Measurements from ENCODE around the gene CDIP1.

DNA sequence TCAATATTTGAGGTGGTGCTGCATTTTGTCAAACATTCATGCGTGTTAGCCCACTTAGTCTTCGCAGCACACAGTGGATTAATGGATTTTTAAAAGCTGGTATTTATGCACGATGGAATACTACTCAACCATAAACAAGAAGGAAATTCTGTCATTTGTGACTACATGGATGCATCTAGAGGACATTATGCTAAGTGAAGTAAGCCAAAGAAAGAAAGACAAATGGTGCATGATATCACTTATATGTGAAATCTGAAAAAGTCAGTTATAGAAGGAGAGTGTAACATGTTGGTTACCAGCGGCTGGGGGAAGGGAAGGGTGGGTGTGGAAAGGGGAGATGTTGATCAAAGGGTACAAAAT, 39.4 kb downstream of the CDIP1 start:
- TF ChIP-seq, protein P1, sequence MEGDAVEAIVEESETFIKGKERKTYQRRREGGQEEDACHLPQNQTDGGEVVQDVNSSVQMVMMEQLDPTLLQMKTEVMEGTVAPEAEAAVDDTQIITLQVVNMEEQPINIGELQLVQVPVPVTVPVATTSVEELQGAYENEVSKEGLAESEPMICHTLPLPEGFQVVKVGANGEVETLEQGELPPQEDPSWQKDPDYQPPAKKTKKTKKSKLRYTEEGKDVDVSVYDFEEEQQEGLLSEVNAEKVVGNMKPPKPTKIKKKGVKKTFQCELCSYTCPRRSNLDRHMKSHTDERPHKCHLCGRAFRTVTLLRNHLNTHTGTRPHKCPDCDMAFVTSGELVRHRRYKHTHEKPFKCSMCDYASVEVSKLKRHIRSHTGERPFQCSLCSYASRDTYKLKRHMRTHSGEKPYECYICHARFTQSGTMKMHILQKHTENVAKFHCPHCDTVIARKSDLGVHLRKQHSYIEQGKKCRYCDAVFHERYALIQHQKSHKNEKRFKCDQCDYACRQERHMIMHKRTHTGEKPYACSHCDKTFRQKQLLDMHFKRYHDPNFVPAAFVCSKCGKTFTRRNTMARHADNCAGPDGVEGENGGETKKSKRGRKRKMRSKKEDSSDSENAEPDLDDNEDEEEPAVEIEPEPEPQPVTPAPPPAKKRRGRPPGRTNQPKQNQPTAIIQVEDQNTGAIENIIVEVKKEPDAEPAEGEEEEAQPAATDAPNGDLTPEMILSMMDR (IDR thresholded peaks at IDR 0.05) = no peak
- no peak for TF ChIP-seq POLR2A (IDR thresholded peaks at IDR 0.05)

All from body of pancreas (tissue), 4 donors.